ENCODE data around the gene RTL5. TPM values are rescaled to one million over a fixed set of nuclear protein-coding genes. Genes with fewer than 3 reads are reported as not detected.

The RTL5 gene
- total RNA-seq, 8 experiments from 2014 or later: 1.6 to 18.0 (median 11.1) TPM

DNA sequence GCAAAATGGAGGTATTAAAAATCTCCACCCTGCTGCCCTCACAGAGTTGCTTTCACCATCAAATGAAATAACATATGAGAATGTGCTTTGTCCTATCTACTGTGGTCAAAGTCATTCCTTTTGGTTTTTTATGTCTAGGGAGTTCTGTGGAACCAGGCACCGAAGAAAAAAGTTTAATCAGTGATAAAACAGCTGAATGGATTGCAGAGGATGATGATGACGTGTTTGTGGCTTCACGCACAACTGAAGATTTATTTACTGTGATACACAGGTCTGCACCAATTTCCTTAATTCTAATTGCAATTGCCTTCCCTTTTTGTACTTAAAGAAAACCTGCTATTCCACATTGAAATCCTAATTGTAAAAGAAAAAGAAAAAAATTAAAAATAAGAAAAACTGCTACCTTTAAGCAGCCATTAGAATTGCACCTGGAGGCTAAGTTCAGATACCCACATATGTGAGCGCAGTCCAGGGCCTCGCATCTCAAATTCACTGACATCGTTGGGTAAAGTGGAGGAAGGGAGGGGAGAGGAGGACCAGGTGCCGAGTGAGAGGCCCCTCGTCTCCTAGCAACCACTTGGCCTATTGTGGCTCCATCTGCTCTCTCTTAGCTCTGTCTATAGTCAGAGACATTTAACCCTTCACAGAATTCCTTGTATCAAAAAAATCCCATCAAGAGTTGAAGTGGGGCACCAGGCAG lies 10.5 kb upstream of the RTL5 start:
- peak in 5 of 8 experiments; percentile 99 to 100 (median 99) for ATAC-seq (replicated peaks in 6 of 8)
- H3K4me1 ChIP-seq (replicated peaks in 1 of 2): peaks cover 41 to 48% of the 10 kb centered on the region in 2 donors
- in situ Hi-C loops (cut with MboI; ENCODE audit: low pct_unique_long_range_greater_than_20kb in 2 of 9, low sequenced_read_pairs in 9 of 9, unreplicated experiment in 9 of 9): loop anchor here in 1 of 9 experiments (25.0 kb wide), 1 partner anchor 130 kb away; no protein-coding TSS in a partner anchor
- WGBS, 10 experiments: 0 to 80% (median 23%) methylated on average over 1 to 3 of the region's 8 CpGs; no CpG with 5 or more reads in 4 of the 10 experiments
- H3K27ac ChIP-seq: peak overlapping the region; percentile 68 to 93
- H3K4me3 ChIP-seq: no peak overlapping the region

DNA sequence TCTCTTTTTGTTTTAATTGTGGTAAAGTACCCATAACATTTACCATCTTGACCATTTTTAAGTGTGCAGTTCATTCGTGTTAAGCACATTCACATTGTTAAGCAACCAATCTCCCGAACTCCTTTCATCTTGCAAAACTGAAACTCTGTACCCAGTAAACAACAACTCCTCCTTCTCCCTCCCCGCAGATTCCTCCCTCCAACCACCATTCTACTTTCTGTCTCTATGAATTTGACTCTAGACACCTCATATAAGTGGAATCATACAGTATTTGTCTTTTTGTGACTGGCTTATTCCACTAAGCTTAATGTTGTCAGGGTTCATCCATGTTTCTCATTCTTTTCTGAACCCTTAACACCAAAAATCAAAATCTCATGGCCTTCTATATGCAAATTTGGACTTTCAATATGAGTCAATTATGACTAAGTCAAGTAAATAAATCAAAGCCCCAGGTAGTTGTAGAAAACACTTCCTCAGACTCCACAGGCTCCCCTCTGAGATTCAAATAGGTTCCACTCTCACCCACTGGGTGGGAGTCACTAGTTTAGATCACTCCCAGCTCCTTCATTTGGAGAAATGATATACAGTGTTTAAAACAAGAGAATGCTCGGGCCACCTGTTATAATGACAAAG lies 9.8 kb upstream of the RTL5 start:
- in situ Hi-C loops (cut with MboI; ENCODE audit: low pct_unique_long_range_greater_than_20kb in 2 of 9, low sequenced_read_pairs in 9 of 9, unreplicated experiment in 9 of 9): loop anchor here in 1 of 9 experiments (25.0 kb wide), 1 partner anchor 129 kb away; no protein-coding TSS in a partner anchor
- Histone ChIP-seq H3K27ac (no peak overlapping the region), H3K4me1 (replicated peaks in 1 of 2) (peaks cover 41 to 42% of the 10 kb centered on the region in 2 donors), H3K4me3 (no peak overlapping the region)
- WGBS, 10 experiments: 41 to 100% (median 83%) methylated on average over 1 to 4 of the region's 4 CpGs; no CpG with 5 or more reads in 3 of the 10 experiments
- ATAC-seq (replicated peaks in 6 of 8): no peak

DNA sequence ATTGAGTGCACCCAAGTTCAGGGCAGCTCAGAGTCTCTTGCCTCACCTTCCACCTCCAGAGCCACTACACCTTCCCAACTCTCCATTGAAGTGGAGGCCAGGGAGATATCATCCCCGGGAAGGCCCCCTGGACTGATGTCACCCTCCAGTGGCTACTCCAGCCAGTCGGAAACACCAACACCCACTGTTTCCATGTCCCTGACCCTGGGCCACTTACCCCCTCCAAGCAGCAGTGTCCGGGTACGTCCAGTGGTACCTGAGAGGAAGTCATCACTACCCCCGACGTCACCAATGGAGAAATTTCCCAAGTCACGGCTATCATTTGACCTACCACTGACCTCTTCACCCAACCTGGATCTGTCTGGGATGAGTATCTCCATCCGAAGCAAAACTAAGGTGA lies 7.8 kb upstream of the RTL5 start:
- H3K4me3 ChIP-seq: no peak overlapping the region
- H3K4me1 ChIP-seq (replicated peaks in 1 of 2): peaks cover 26 to 30% of the 10 kb centered on the region in 2 donors
- ATAC-seq (replicated peaks in 6 of 8): no peak
- WGBS, 10 experiments: 61% methylated on average over 5 of the region's 8 CpGs; no CpG with 5 or more reads in 9 of the 10 experiments
- H3K27ac ChIP-seq: no peak overlapping the region
- in situ Hi-C loops (cut with MboI; ENCODE audit: low pct_unique_long_range_greater_than_20kb in 2 of 9, low sequenced_read_pairs in 9 of 9, unreplicated experiment in 9 of 9): loop anchor here in 1 of 9 experiments (25.0 kb wide), 1 partner anchor 127 kb away; no protein-coding TSS in a partner anchor

DNA sequence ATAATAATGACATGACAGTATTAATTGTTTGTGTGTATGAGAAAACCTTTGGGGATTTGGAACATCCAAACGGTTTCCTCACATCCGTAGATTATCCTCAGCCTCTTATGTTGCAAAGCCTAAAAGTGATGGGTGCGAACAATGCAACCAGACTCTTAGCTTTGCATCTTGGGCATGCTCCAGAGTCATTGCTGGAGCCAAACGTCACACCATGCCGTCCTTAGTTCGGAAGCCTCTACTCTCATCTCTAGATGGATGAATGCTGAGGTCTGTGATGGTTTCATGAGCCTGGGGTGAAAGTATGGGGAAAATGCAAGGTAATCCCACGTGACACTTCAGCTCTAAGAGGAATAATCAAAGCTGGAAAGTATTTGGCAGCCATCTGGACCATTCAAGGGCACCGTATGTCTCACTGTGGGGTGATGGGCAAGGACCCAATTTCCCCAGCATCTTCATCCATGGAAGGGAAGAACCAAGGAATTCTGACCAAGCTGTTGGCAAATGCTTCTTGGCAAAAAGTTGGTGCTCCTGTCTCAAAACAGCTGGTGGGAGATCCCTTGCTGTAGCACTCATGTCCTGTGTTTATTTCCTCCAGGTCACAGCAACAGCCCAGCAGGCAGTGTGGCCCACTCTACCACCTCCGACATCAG lies 6.3 kb upstream of the RTL5 start:
- Histone ChIP-seq H3K4me1 (replicated peaks in 1 of 2) (peaks cover 12 to 17% of the 10 kb centered on the region in 2 donors), H3K27ac (no peak overlapping the region), H3K4me3 (no peak overlapping the region)
- in situ Hi-C loops (cut with MboI; ENCODE audit: low pct_unique_long_range_greater_than_20kb in 2 of 9, low sequenced_read_pairs in 9 of 9, unreplicated experiment in 9 of 9): loop anchor here in 1 of 9 experiments (25.0 kb wide), 1 partner anchor 126 kb away; no protein-coding TSS in a partner anchor
- no peak for ATAC-seq (replicated peaks in 6 of 8)
- WGBS, 10 experiments: 29 to 100% (median 63%) methylated on average over 1 to 8 of the region's 9 CpGs; no CpG with 5 or more reads in 5 of the 10 experiments

DNA sequence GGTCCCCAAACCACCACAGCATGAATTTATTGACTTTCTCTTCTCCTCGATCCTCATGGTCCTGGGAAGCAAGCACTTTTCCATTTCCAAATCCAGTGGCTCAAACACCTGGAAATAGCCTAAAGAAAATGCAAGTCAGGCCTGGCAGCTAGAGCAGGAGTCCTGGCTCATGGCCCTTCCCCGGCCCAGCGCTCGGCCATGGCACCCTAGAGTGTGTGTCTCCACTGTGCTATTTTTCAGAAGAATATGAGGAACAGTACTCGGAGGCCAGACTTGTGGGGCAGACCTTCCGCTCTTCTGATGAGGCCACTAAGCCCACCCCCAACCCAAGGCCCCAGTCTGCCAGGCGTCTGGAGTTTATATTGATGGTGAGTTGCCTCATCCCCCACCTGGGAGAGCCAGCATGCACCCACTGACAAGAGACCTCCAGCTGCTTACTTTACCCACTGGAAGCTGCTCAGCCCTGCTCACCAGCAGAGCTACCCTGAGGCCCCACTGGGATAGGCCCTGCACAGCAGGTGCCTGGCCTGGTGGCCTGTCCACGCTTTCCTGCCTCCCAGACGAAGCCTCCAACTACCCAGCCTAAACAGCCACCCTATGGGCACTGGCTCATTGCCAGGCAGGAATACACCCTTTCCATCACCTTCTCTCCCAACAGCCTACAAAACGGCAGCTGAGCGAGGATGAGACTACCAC lies 2.3 kb upstream of the RTL5 start:
- in situ Hi-C loops (cut with MboI; ENCODE audit: low pct_unique_long_range_greater_than_20kb in 2 of 9, low sequenced_read_pairs in 9 of 9, unreplicated experiment in 9 of 9): loop anchor here in 1 of 9 experiments (25.0 kb wide), 1 partner anchor 122 kb away; no protein-coding TSS in a partner anchor
- H3K27ac ChIP-seq: no peak overlapping the region
- WGBS, 10 experiments: 40 to 100% (median 73%) methylated on average over 1 to 5 of the region's 11 CpGs; no CpG with 5 or more reads in 7 of the 10 experiments
- ATAC-seq (replicated peaks in 6 of 8): no peak
- no peak overlapping the region for H3K4me3 ChIP-seq
- peaks cover 16 to 21% of the 10 kb centered on the region in 2 donors for H3K4me1 ChIP-seq (replicated peaks in 1 of 2)

DNA sequence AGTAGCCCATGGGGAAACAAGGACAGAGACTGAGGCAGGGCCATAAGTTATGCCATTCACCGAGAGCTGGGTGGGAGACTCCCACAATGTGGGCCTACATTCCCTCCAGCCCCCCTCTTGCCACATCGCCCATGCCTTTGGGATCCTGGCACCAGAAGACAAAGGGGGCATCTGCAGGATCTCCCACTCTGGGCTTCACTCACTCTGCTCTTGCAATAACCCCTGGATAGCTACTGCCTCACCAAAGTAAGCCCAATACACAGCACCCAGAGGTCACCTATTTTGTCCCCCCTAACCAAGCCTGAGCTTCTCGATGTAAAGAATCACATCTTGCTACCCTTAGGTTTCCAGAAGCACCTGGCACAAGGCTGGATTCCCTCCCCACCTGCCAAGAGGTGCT lies 741 bp upstream of the RTL5 start:
- Histone ChIP-seq H3K27ac (peak overlapping the region; percentile 72 to 76), H3K4me1 (replicated peaks in 1 of 2) (peaks cover 24 to 35% of the 10 kb centered on the region in 2 donors), H3K4me3 (peak overlapping the region; percentile 19 to 66 (median 47))
- in situ Hi-C loops (cut with MboI; ENCODE audit: low pct_unique_long_range_greater_than_20kb in 2 of 9, low sequenced_read_pairs in 9 of 9, unreplicated experiment in 9 of 9): loop anchor here in 1 of 9 experiments (25.0 kb wide), 1 partner anchor 120 kb away; no protein-coding TSS in a partner anchor
- peak in 1 of 8 experiments; percentile 0 for ATAC-seq (replicated peaks in 6 of 8)
- no CpG with 5 or more reads among the region's 3 CpGs for WGBS, 10 experiments

DNA sequence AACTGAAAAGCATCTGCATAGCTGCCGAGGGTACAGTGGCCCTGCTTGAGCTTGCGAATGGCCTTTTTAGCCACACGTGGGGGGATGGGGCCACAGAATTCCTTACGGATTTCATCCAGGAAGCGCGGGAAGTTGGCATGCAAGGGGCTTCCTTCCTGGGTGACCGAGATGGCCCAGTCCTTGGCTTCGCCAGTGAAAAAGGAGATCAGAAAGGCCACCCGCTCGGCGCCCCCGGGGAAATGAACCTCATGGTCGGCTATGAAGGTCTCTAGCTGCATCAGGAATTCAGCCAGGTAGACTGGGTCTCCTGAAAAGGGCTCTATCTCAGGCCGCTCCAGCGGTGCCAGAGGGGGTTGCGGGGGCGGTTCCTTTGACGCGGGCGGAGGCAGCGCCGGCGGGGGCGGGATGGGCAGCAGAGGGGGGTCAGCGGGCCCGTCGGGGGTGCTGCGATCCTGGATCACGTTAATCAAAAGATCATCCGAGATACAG lies 909 bp downstream of the RTL5 start:
- WGBS, 10 experiments: 51% methylated on average over 2 of the region's 30 CpGs; no CpG with 5 or more reads in 9 of the 10 experiments
- peaks cover 39 to 47% of the 10 kb centered on the region in 2 donors for H3K4me1 ChIP-seq (replicated peaks in 1 of 2)
- in situ Hi-C loops (cut with MboI; ENCODE audit: low pct_unique_long_range_greater_than_20kb in 2 of 9, low sequenced_read_pairs in 9 of 9, unreplicated experiment in 9 of 9): loop anchor here in 1 of 9 experiments (25.0 kb wide), 1 partner anchor 119 kb away; no protein-coding TSS in a partner anchor
- H3K27ac ChIP-seq: peak overlapping the region in 1 of 2 donors; percentile 39
- peak overlapping the region; percentile 44 to 66 (median 48) for H3K4me3 ChIP-seq
- no peak for ATAC-seq (replicated peaks in 6 of 8)

DNA sequence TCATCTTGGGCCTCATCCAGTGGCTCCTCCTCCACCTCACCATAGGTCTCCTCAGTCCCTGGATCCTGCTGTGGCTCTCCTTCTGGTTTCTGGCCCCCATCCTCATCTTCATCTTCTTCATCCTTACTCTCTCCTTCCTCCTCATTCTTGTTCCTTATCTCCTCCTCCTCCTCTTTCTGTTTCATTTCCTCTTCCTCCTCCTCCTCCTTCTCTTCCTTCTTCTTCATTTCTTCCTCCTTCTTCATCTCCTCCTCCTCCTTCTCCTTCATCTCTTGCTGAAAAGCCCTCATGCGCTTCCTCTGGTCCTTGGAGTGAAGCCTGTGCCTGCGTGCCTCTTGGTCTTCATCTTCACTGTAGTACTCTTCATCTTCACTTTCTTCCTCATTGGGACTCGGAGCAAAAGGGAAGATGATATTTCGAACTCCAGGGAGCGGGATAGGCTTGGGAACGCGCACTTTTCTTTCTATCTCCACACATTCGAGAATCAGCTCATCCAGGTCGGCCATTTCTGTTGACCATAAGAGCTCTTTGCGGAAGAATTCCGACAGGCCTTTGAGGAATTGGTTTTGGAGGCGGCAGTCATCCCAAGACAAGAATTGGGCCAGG lies 1.5 kb downstream of the RTL5 start:
- Histone ChIP-seq H3K4me1 (replicated peaks in 1 of 2) (peaks cover 41 to 48% of the 10 kb centered on the region in 2 donors), H3K4me3 (peak overlapping the region; percentile 44 to 66 (median 48)), H3K27ac (peak overlapping the region in 1 of 2 donors; percentile 39)
- ATAC-seq (replicated peaks in 6 of 8): no peak
- in situ Hi-C loops (cut with MboI; ENCODE audit: low pct_unique_long_range_greater_than_20kb in 2 of 9, low sequenced_read_pairs in 9 of 9, unreplicated experiment in 9 of 9): loop anchor here in 1 of 9 experiments (25.0 kb wide), 1 partner anchor 118 kb away; no protein-coding TSS in a partner anchor
- 54 to 100% (median 88%) methylated on average over 1 to 10 of the region's 12 CpGs; no CpG with 5 or more reads in 3 of the 10 experiments for WGBS, 10 experiments

DNA sequence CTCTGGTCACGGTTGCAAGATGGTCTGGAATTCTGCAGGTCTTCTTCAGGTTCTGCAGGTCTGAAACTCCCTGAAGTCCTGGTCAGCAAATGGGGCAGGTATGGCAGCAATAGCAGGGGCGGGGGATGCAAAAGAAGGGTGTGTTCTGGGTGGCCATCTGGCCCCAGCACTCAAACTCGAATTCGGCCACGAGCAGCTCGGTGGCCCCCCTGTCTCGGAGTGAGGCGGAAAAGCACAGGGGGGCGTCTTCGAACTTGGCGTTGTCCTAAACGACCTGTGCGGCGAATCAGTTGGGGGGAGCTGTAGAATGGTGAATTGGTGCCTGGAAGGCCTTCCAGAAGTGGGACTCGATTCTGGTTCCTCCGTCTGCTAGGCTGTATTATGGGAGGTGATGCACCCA lies 2.1 kb downstream of the RTL5 start:
- peaks cover 42 to 48% of the 10 kb centered on the region in 2 donors for H3K4me1 ChIP-seq (replicated peaks in 1 of 2)
- 75% methylated on average over 1 of the region's 16 CpGs; no CpG with 5 or more reads in 9 of the 10 experiments for WGBS, 10 experiments
- no peak overlapping the region for H3K4me3 ChIP-seq
- in situ Hi-C loops (cut with MboI; ENCODE audit: low pct_unique_long_range_greater_than_20kb in 2 of 9, low sequenced_read_pairs in 9 of 9, unreplicated experiment in 9 of 9): loop anchor here in 1 of 9 experiments (25.0 kb wide), 1 partner anchor 117 kb away; no protein-coding TSS in a partner anchor
- no peak overlapping the region for H3K27ac ChIP-seq
- ATAC-seq (replicated peaks in 6 of 8): no peak

DNA sequence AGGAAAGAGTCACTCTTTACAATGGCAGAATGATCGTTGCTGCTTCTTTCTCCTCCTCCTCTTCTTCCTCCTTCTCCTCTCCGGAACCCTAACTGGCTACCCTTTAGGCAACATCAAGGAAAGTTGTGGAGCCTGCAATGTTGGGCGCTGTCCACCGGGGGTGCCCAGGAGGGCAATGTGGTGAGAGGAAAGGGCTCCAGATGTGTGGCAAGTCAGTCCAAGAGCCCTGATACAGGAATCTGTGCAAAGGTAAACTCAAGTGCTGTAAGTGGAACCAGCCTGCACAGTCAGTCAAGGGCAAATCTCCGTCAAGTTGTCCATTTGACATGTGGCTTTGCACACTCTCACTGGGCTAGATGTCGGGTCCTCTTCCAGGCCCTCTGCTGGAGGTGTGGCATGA lies 2.8 kb downstream of the RTL5 start:
- in situ Hi-C loops (cut with MboI; ENCODE audit: low pct_unique_long_range_greater_than_20kb in 2 of 9, low sequenced_read_pairs in 9 of 9, unreplicated experiment in 9 of 9): loop anchor here in 1 of 9 experiments (25.0 kb wide), 1 partner anchor 117 kb away; no protein-coding TSS in a partner anchor

DNA sequence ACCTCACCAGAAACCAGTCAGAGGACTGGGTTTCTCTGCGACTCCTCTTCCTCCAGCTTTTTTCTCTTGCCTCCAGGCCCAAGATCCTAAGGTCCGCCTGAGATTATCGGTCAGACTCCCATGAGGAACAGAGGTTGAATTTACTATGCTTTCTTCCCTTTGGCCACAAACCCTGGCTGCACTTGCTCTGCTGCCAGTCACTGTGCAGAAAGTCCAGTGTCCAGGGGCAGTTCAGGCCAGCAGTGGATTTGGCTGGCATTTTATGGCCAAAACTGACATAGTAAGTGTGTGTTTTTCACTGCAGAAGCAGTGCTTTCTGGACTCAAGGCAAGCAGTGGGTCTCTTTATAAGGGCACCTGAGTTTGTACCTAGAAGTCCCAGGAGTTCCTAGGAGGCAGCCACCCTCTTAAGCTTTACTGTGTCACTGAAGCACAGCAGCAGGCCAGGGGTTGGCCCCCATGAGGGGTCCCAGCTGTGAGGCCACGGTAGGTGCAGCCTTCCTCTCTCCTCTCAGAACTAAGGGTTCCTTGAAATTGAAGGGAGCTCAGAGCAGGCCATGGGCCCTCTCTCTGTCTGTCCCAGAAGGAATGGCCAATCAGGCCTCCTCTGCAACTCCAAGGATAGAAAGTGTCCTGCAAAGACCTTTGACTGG lies 3.4 kb downstream of the RTL5 start:
- WGBS, 10 experiments: 53 to 73% (median 58%) methylated on average over 2 of the region's 4 CpGs; no CpG with 5 or more reads in 7 of the 10 experiments
- Histone ChIP-seq H3K27ac (no peak overlapping the region), H3K4me1 (replicated peaks in 1 of 2) (peaks cover 53 to 60% of the 10 kb centered on the region in 2 donors), H3K4me3 (no peak overlapping the region)
- ATAC-seq (replicated peaks in 6 of 8): no peak
- in situ Hi-C loops (cut with MboI; ENCODE audit: low pct_unique_long_range_greater_than_20kb in 2 of 9, low sequenced_read_pairs in 9 of 9, unreplicated experiment in 9 of 9): loop anchor here in 1 of 9 experiments (25.0 kb wide), 1 partner anchor 116 kb away; no protein-coding TSS in a partner anchor

More for the DNA sequence above, 2.8 kb downstream of the RTL5 start:
- ATAC-seq (replicated peaks in 6 of 8): no peak
- peaks cover 49 to 54% of the 10 kb centered on the region in 2 donors for H3K4me1 ChIP-seq (replicated peaks in 1 of 2)
- no peak overlapping the region for H3K27ac ChIP-seq
- WGBS, 10 experiments: 17 to 62% (median 32%) methylated on average over 2 to 6 of the region's 6 CpGs; no CpG with 5 or more reads in 7 of the 10 experiments
- no peak overlapping the region for H3K4me3 ChIP-seq

Data from motor neuron (in vitro differentiated cells).